ENCODE results near the gene TNIP1.

TNIP1 gene

DNA sequence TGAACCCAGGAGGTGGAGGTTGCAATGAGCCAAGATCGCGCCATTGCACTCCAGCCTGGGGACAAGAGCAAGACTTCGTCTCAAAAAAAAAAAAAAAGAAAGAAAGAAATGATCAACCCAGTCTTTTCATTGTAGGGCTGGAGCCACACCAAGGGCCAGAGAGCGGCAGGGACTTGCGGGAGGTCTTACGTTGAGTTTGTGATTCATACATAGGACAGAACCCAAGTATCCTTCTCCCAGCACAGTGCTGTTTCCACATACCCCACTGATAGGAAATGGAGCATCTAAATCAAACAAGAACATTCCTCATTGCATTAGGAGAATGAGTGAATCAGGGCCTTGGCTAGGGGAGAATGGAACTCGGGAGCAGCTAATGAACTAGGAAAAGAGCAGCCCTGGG lies 3.5 kb upstream of the TNIP1 start:
- no peak for DNase-seq (ENCODE audit: low read depth in 2 of 2, low spot score in 1 of 2)

DNA sequence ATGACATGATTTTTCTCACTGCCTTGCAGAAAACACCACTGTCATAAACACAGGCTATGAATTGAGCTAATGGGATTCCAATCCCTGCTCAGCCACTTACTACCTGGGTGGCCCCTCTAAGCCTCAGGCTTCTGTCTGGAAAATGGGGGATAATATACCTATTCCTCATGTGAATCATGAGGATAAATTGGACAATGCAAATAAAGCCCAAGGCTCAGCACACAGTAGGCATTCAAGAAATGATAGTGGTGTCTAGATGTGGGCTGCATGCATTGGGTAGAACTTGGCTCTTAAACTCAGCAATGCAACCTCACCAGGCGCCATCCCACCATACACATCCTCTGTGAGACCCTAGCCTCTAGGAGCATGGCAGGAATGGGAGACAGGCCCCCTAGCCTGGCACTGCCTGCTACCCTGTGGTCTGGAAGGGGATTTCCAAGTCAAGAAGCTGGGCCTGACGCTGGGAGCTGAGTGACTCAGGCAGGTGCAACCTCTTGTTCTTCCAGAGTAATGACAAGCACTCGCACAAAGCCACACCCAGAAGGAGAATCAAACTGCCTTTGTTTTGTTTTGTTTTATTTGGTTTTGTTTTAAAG lies 2.3 kb upstream of the TNIP1 start:
- DNase-seq (ENCODE audit: low read depth in 2 of 2, low spot score in 1 of 2), result peak in 1 of 2 donors; percentile 30

DNA sequence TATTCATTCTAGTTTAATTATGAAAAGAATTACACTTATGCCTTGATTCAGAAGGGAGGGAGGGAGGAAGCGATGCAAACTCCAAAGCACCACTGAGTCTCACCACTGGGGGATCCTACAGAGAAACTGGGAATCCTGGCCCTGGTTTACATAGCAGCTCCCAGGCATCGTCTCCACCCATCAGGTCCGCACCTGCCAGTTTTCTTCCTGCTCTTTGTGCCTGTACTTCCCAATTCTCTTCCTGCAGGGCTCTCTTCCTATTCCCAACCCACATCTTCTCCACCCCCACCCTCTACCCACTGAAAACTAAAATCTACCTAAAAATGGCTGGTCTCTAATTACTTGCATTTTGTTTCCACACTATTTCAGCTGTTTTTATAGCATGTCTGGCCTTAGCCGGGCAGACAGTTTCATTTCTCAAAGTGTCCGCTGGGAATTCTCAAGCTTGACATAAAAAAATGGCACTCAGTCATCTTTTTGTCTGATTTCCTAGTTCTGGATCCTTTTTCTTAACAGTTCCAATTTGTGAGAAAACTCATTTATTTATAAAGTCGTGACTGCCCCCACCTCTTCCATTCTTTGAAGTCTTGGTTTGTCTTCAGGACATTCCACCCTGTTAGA lies 1.6 kb upstream of the TNIP1 start:
- no peak for DNase-seq (ENCODE audit: low read depth in 2 of 2, low spot score in 1 of 2)

DNA sequence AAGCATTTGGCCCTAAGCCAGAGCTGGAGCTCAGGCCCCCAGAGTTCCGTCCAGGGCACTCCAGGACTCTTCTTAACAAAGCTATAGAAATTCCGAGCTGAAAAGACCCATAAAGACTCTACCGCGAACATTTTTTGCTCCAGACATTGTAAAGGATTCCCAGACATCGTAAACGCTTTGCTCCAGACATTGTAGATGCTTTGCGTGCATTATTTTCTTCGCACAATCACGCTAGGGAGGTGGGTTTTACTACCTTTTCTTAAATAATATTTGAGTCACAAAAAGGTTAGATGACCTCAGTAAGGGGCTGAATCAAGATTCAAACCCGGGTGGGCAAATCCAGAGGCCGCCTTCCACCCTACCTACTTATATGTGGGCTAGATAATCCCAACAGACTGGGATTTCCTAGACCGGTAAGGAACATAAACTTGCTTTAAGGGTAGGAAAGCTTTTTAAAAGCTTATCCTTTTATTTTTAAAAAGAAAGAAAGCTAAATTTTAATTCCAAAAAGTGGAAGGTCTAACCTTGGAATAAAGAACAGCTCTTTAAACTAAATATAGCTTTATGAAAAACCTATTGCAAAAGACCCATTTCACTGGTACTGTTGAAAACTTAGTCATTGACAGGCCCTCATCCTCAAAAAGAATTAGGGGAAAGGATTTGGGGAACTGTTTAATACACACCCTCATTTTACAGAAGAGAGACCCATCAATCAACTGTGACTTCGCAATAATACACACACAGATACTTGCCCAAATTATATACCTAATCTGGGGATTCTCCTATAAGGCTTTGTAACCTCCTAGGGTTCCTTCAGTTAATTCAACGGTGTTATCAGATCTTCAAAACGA lies 822 bp upstream of the TNIP1 start:
- DNase-seq (ENCODE audit: low read depth in 2 of 2, low spot score in 1 of 2), result no peak

DNA sequence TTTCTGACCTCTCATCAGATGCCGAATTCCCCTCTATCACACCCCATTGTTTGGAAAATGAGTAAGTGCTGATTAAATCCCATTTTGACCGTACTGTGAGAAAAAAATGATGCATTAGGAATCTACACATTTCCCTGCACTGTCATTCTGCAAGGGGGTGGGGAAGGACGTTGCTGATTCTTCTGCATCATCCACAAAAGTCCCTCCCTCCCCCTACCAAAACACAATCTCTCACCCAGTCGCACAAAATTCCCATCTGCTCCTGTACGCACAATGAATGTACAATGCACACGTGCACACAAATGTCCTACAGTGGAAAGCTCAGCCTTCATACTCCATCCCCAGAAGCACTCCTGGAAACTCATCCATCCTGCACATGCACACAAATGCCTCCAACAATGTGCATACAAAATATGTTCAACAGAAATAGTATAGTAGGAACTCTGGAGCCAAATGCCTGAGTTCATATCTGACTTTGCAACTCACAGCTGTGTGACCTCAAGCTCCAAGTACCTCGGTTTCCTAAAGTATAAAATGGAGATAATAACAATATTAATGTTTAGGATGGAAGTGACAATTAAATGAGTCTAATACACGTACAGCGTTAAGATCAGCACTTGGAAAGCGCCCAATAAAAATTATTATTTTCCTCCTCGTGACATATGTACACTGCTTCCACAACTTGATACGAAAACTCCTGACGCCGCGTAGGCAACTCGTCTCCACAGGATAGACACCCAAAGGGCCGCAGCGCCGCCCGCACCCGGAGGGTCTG lies 809 bp downstream of the TNIP1 start:
- DNase-seq (ENCODE audit: low read depth in 2 of 2, low spot score in 1 of 2), result no peak

DNA sequence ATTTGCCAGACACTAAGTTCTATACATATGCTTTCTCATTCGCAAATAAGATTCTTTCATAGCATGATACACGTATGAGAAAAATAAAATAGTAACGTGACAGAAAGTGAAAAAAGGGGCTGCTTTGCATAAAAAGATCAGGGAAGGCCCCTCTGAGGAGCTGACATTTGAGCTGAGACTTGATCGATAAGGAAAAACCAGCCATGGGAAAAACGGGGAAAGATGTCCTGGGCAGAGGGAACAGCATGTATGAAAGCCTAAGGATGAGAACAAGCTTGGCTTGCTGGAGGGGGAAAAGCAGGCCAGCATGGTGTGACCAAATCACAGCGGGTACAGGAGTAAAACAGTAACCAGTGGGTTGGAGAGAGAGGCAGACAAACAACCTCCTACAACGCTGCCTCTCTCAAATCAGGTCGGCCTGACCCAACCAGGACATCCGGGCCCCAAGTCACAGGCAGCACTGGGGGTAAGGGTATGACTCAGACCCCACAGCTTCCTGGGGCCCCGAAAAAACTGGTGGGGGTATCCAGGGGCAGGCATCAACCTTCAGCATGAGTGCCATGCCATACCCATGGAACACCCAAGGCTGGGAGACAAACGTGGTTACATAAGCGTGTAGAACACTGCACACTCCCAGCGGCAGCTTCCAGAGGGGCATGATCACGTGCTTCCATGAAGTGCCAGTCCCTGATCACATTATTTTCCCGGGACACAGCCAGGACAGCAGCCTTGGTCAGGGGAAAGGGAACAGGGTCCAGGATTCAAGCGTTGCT lies 2.2 kb downstream of the TNIP1 start:
- no peak for DNase-seq (ENCODE audit: low read depth in 2 of 2, low spot score in 1 of 2)

DNA sequence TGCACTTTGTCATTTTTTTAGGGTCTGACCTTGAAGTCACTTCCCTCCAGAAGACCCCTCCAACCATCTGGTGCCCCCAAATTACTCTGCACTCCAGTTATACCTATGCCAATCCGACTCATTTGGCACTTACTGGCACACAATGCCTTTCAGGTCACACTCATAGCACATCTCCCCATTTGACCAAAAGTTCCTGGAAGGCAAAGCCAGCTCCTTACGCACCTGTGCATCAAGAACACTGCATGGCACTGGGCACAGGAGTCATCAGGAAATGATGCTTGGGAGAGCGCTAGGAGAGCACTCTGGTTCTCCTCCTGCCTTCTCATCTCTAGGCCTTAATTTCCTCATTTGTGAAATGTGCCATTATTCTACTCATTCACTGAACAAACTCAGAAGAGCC lies 2.9 kb downstream of the TNIP1 start:
- no peak for DNase-seq (ENCODE audit: low read depth in 2 of 2, low spot score in 1 of 2)

DNA sequence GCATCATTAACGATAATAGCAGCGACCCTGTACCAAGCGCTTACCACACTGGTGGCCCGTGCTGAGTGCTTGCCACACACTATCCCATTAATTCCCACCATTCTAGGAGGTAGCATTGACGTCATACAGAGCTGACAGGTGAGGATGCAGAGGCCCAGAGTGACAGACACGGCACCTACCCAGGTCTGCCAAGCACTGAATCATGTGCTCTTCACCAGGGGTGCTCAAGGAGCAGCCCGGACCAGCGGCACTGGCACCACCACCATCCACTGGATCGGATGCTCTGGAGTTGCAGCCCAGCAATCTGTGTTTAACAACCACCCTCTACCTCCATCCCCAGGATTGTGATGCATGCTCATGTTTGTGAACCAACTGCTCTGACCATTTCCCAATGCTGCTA lies 3.4 kb downstream of the TNIP1 start:
- DNase-seq (ENCODE audit: low read depth in 2 of 2, low spot score in 1 of 2), result no peak

DNA sequence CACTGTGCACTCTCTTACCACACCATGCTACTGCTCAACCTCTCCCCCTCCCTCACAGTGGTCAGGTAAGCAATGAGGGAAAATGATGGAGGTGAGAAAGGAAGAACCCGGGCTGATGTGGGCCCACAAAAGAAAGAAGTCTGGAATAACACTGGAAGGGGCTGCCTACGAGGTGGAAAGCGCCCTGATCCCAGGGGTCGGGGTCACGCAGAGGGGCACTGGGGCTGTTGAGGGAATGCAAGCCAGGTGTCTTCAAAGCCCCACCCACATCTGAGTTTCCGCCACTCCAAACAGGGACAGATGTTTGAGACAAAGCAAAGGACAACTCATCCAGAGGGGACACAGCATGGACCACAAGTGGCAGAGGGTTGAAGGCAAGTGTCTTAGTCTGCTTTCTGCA lies 4.2 kb downstream of the TNIP1 start:
- DNase-seq (ENCODE audit: low read depth in 2 of 2, low spot score in 1 of 2), result no peak

DNA sequence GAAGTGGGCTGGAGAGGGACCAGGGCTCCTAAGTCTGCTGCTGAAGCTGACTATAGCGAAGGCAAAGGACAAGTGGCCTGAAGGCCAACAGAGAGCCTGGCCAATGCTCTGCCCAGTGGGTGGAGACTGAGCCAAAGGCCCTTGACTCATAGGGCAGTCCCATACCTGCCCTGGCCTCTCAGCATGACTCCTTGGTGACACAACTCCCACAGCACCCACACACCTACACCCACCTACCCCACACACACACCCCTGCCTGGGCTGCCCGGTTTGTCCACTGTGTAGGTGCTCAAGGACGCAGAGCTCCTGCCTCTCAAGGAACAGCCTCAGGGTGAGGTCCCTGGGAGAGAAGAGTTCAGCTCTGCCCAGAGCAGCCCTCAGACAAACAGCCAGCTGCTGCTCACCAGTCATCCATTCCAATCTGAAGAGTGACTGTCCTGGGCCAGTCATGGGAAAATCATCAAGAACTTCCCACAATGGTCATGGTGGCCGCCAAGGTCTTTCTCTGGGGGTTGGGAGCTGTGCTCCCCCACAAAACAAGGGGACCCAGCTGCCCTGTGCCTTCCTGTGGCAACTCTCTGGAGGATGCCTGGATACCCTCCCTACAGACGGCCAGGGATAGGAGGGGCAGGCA lies 5.0 kb downstream of the TNIP1 start:
- no peak for DNase-seq (ENCODE audit: low read depth in 2 of 2, low spot score in 1 of 2)

DNA sequence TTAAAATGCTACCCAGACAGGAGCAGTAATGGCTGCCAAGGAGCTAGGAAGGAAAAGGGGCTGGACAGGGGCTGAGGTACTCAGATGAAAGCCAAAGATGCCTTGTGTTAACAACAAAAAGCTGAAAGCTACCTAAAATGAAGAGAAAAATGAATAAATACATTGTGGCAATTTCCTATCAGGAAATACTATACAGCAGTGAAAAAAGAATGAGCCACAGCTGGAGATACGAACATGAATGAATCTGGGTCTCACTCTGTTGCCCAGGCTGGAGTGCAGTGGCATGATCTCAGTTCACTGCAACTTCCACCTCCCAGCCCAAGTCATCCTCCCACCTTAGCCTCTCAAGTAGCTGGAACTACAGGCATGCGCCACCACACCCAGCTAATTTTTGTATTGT lies 6.3 kb downstream of the TNIP1 start:
- no peak for DNase-seq (ENCODE audit: low read depth in 2 of 2, low spot score in 1 of 2)

DNA sequence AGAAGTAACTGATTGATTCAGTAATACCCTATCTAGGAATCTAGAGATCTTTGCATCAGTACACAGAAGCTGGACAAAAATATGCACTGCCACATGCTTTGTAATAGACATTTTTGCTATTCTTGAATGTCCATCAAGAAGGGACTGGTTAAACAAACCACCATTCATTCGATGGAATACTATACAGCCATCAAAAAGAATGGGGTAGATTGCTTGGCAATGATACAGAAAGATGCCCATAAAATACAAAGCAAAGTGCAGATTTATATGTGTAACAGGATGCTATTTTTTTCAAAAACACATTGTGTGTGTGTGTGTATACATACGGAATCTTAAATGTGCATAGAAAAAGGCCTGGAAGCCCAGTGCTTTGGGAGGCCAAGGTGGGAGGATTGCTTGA lies 7.6 kb downstream of the TNIP1 start:
- no peak for DNase-seq (ENCODE audit: low read depth in 2 of 2, low spot score in 1 of 2)

DNA sequence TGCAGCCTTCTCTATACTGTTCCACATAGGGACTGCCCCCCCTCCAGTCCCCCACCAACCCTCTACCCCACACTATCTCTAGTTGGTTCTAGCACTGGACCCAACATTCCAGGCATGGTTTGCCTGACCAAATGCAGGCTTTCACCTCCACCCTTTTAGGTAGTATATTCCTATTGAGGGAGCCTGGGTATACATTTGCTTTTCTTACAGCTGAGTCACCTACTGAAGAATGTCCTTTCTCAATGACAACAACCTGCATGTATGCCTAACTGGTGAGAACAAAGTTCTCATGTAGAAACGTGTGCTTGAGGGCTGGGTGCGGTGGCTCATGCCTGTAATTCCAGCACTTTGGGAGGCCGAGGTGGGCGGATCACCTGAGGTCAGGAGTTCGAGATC lies 8.2 kb downstream of the TNIP1 start:
- no peak for DNase-seq (ENCODE audit: low read depth in 2 of 2, low spot score in 1 of 2)

DNA sequence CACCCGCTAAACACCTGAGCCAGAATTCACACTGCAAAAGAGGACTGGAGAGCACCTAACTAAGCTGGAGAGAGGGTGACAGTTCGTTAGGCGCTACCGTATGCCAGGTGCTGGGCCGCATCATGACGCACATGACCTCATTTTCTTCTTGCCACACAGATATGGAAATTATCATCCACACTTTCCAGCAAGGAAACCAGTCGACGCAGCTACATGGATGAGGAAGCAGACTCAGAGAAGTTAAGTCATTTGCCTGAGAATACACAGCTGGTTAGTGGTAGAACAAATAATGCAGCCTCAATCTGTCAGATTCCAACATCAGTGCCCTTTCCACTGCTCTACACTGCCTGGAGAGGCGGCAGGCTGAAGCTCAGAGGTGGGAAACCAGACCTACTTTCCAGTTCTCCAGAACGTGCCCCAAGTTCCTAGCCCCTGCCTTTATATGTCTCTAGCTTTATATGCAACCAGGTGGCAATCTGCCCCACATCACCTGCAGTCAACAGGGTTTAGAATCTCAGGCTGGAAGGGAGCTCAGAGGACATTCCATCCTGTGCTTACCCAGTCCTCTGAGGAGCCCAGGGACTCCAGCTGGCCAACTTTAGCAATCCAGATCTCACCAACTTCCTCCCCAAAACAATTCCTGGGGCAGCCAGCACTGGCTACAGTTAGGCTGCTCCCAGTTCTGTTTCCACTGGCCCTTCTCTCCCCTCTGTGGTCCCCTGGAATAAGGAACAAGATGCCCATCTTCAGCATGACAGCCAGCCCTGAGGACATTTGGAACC lies 8.8 kb downstream of the TNIP1 start:
- DNase-seq (ENCODE audit: low read depth in 2 of 2, low spot score in 1 of 2), result no peak

DNA sequence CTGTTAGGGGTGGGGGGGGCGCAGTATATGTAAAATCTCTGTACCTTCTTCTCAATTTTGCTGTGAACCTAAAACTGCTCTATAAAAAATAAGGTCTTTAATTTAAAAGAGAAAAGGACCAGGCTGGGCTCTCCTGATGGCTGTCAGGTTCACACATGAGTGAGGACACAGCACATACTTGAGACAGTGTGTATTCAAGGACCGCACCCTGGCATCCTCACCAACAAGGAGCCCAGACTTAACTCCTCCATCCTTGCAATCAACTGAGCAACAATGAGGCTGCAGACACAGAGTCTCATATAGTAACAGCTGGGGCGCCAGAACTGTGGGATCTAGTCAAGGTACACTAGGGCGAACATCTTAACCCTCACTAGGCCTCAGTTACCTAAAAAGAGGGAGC lies 9.8 kb downstream of the TNIP1 start:
- DNase-seq (ENCODE audit: low read depth in 2 of 2, low spot score in 1 of 2), result no peak

DNA sequence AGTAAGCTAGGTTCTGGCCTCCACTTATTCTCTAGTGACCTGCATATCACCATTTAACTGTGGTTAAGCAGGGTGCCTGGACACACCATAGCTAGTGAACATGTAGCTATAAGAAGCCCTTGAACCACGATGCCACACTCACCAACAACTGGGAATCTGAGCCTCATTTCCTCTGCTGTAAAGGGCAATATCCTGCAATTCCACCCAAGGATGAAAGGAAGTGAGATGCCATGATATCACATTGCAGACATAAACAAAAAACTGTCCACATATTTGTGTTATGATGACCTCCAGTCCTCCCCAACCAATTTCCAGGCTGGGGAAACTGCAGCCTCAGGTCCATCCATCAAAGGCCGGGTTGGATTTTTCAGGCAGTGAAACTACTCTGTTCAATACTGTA lies 10.4 kb downstream of the TNIP1 start:
- DNase-seq (ENCODE audit: low read depth in 2 of 2, low spot score in 1 of 2), result no peak

DNA sequence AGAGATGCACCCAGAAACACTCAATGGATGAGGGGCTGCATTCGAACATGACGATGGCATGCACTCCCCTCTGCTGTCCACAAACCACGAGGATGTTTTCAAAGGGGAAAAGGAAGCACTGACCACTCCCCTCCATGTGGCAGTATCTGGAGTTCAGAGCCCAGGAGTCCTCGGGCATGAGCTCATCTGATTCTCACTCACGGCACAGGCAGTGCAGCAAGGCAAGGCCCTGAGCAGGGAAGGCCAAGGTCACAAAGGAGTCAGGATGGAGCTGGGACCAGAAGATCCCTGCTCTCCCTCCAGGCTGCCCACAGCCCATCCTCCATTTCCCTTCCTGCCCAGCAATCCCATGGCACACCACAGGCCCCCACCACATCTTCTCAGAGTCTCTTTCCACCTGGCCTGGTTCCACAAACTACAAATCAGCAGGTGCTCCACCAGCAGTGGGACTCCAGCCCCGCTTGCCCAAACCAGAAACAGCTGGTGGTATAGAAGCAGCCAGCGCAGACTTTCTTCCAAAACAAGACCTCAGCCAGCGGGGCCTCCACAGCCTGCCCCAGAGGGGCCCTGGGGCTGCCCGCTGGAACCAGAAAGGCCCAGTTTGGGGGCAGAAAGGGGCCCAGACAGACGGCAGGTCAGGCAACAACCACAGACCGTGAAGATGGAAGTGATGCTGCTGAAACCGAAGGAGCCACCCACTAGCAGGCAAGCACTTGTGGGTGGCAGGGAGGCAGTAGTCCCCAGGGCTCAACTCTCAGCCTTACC lies 12.2 kb downstream of the TNIP1 start:
- no peak for DNase-seq (ENCODE audit: low read depth in 2 of 2, low spot score in 1 of 2)

DNA sequence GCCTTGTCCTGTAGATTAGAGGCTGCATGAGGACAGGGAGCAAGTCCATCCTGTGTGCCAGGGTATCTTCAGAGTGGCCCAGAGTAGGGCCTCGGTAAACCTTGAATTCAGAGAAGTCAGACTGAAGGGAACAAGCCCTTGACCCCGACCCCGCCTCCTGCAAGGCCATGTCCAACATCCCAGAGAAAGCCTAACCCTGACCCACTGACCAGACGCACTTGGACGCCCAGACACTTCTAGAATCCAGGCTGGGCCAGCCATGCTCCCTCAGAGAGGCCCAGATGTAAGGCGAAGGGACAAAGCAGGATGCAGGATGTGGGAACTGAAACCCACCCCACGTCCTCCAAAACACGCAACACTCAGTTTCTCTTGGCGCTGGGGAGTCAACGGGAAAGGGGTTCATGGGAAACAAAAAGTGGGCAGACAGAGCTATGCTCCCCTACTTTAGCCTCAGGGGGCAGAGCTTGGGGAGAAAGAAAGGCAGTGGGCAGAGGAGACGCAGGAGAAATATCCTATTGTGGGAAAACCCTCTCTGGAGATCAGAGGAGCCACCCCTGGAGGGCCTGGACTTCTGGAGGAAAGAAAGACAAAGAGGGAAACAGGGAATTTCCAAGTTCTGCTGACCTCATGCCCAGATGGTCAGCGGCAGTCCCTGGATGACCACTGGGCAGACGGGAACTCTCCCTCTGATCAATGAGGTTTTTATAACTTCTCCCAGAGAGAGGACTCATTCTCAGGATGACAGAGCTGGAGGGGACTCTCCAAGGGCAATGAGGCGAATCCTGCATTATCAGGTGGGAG lies 13.0 kb downstream of the TNIP1 start:
- no peak for DNase-seq (ENCODE audit: low read depth in 2 of 2, low spot score in 1 of 2)
